HCT116 (cell line): Measurements from ENCODE around the gene FBXL14. TPM values are rescaled to one million over a fixed set of nuclear protein-coding genes. Genes with fewer than 3 reads are reported as not detected.

Experiments
- ATAC-seq: fragments of 200-7000 bp; cut with Tn5 transposase; 2 replicates; pipeline ENCODE4 v1.9.1; 2020; ENCODE audit warnings: mild to moderate bottlenecking, moderate library complexity
- BruUV-seq: library from RNA; stranded (reverse); fragments of 400-500 nt; replicated peaks from 2 replicates; lab custom pipeline; 2021; lab: Mats Ljungman, UMichigan
- CTCF ChIA-PET: fragments of 300-600 bp; sonication (Branson Sonifier 250); formaldehyde crosslinking; loops from one replicate; lab custom pipeline; 2021; ENCODE audit warnings: antibody characterized with exemption; lab: Charles Lee
- POLR2A ChIA-PET: fragments of 300-600, 350-600 bp; sonication (Branson Sonifier 250); formaldehyde crosslinking; loops from one replicate; lab custom pipeline; 2021; ENCODE audit warnings: antibody characterized with exemption; lab: Charles Lee
- RAD21 ChIA-PET, 2 experiments: fragments of 300-600 bp; sonication (Branson Sonifier 250); formaldehyde crosslinking; loops; one replicate each; lab custom pipeline; 2023; ENCODE audit warnings: low total read pairs in 2 of 2; ENCODE audit not compliant: uncharacterized antibody in 2 of 2, unreplicated experiment in 2 of 2, low non-redundant PET in 1 of 2; lab: Charles Lee
- DNase-seq: peaks from one replicate; pipeline ENCODE4 v3.0.0-alpha.2; 2010; ENCODE audit warnings: low read depth, low spot score
- H2AFZ ChIP-seq: fragments of 200-600 bp; shearing (Covaris generic), sonication (generic); 2 replicates; pipeline ENCODE4 v1.6.1; 2017; ENCODE audit warnings: low read depth, mixed run types, mixed read lengths, antibody characterized with exemption, low read length; ENCODE audit not compliant: poor library complexity, severe bottlenecking
- H3K27ac ChIP-seq: 2 replicates; pipeline ENCODE4 v1.5.1; 2012; ENCODE audit warnings: low read depth, low read length
- H3K27me3 ChIP-seq: fragments of 200-600 bp; sonication (generic); 2 replicates; pipeline ENCODE4 v1.6.1; 2016; ENCODE audit warnings: mixed run types, low read length, mixed read lengths; ENCODE audit not compliant: insufficient read depth
- H3K36me3 ChIP-seq, 2 experiments: fragments of 200-500 bp in 1 of 2; fragments of 200-600 bp in 1 of 2; sonication (Bioruptor generic) in 1 of 2; sonication (generic) in 1 of 2; 2 replicates each; pipeline versions ENCODE4 v1.5.1 to v1.6.1; 2014 to 2016; ENCODE audit warnings: low read length in 2 of 2, inconsistent platforms in 1 of 2, mixed read lengths in 1 of 2, mixed run types in 1 of 2; ENCODE audit not compliant: insufficient read depth in 2 of 2, control insufficient read depth in 1 of 2
- H3K4me1 ChIP-seq, 2 experiments: fragments of 200-600 bp in 1 of 2; sonication (generic) in 1 of 2; 2 replicates each; pipeline versions ENCODE4 v1.5.1 to v1.6.1; 2012 to 2017; ENCODE audit warnings: low read length in 2 of 2, inconsistent platforms in 1 of 2, mild to moderate bottlenecking in 1 of 2, mixed read lengths in 1 of 2, mixed run types in 1 of 2, moderate library complexity in 1 of 2; ENCODE audit not compliant: insufficient read depth in 2 of 2, control insufficient read depth in 1 of 2
- H3K4me2 ChIP-seq: fragments of 200-600 bp; sonication (generic); 2 replicates; pipeline ENCODE4 v1.6.1; 2017; ENCODE audit warnings: mixed run types, low read length, mixed read lengths
- H3K4me3 ChIP-seq, 2 experiments: fragments of 200-600 bp in 1 of 2; sonication (generic) in 1 of 2; replicated peaks in 1 of 2; 2 replicates each; pipeline ENCODE4 v1.5.1; 2011 to 2016; ENCODE audit warnings: low read length in 2 of 2, control low read depth in 1 of 2, low read depth in 1 of 2, mild to moderate bottlenecking in 1 of 2, mixed read lengths in 1 of 2, mixed run types in 1 of 2
- H3K79me2 ChIP-seq: fragments of 200-600 bp; sonication (generic); 2 replicates; pipeline ENCODE4 v1.6.1; 2017; ENCODE audit warnings: mild to moderate bottlenecking, mixed run types, low read length, moderate library complexity, mixed read lengths; ENCODE audit not compliant: insufficient read depth
- H3K9ac ChIP-seq: fragments of 200-600 bp; sonication (generic); 2 replicates; pipeline ENCODE4 v1.6.1; 2016; ENCODE audit warnings: low read length, mixed read lengths
- H3K9me2 ChIP-seq: fragments of 200-600 bp; sonication (generic), shearing (Covaris generic); 2 replicates; pipeline ENCODE4 v1.6.1; 2017; ENCODE audit warnings: mixed run types, mild to moderate bottlenecking, moderate library complexity; ENCODE audit not compliant: insufficient read depth
- H3K9me3 ChIP-seq, 2 experiments: fragments of 200-500 bp in 1 of 2; fragments of 200-600 bp in 1 of 2; sonication (Bioruptor generic) in 1 of 2; sonication (generic) in 1 of 2; 2 replicates each; pipeline ENCODE4 v1.6.1; 2014 to 2017; ENCODE audit warnings: low read length in 2 of 2, mixed read lengths in 2 of 2, inconsistent platforms in 1 of 2, low read depth in 1 of 2, mild to moderate bottlenecking in 1 of 2, mixed run types in 1 of 2, moderate library complexity in 1 of 2; ENCODE audit not compliant: control insufficient read depth in 1 of 2, insufficient read depth in 1 of 2
- H4K20me1 ChIP-seq: fragments of 200-600 bp; sonication (generic), shearing (Covaris generic); 2 replicates; pipeline ENCODE4 v1.6.1; 2017; ENCODE audit warnings: mixed run types, mild to moderate bottlenecking, moderate library complexity; ENCODE audit not compliant: insufficient read depth
- ATF3 ChIP-seq: IDR thresholded peaks from 2 replicates; pipeline ENCODE4 v1.6.1; 2012
- CTCF ChIP-seq, 3 experiments: fragments of 200-600 bp in 1 of 3; sonication (generic) in 1 of 3; IDR thresholded peaks in 2 of 3; conservative IDR thresholded peaks in 1 of 3; 2 replicates each; pipeline ENCODE4 v1.5.1; 2012 to 2017; ENCODE audit warnings: low read depth in 2 of 3, low read length in 2 of 3, antibody characterized with exemption in 1 of 3, borderline replicate concordance in 1 of 3, control low read depth in 1 of 3, mild to moderate bottlenecking in 1 of 3, mixed read lengths in 1 of 3, mixed run types in 1 of 3, moderate library complexity in 1 of 3; ENCODE audit not compliant: insufficient read depth in 1 of 3
- ELF1 ChIP-seq: IDR thresholded peaks from 2 replicates; pipeline ENCODE4 v1.6.1; 2012; ENCODE audit warnings: low read depth, borderline replicate concordance
- EZH2phosphoT487 ChIP-seq: fragments of 200-600 bp; IDR thresholded peaks from 2 replicates; pipeline ENCODE4 v1.6.1; 2018; ENCODE audit warnings: antibody characterized with exemption, borderline replicate concordance
- JUND ChIP-seq: IDR thresholded peaks from 2 replicates; pipeline ENCODE4 v1.6.1; 2012
- REST ChIP-seq: IDR thresholded peaks from 2 replicates; pipeline ENCODE4 v1.6.1; 2012; ENCODE audit warnings: low read depth
- SP1 ChIP-seq: IDR thresholded peaks from 2 replicates; pipeline ENCODE4 v1.6.1; 2012; ENCODE audit warnings: low read depth
- SRF ChIP-seq: IDR thresholded peaks from 2 replicates; pipeline ENCODE4 v1.6.1; 2012; ENCODE audit warnings: low read depth
- TCF7L2 ChIP-seq: IDR thresholded peaks from 2 replicates; pipeline ENCODE4 v1.7.0; 2011; ENCODE audit warnings: borderline replicate concordance, inconsistent platforms; ENCODE audit not compliant: insufficient read depth, insufficient read length; ENCODE audit errors: extremely low read depth
- YY1 ChIP-seq: IDR thresholded peaks from 2 replicates; pipeline ENCODE4 v1.6.1; 2011; ENCODE audit warnings: low read length, low read depth, moderate library complexity, mild to moderate bottlenecking; ENCODE audit not compliant: insufficient replicate concordance; ENCODE audit errors: extremely low read depth
- ZFX ChIP-seq: fragments of 450-650 bp; IDR thresholded peaks from 2 replicates; pipeline ENCODE4 v1.6.1; 2017
- ZNF274 ChIP-seq: fragments of 200-500 bp; sonication (Bioruptor generic); IDR thresholded peaks from 2 replicates; pipeline ENCODE4 v1.6.1; 2014; ENCODE audit warnings: mild to moderate bottlenecking, low read depth, low read length, inconsistent platforms
- intact Hi-C: fragments of 100-400 bp; cut with micrococcal nuclease; formaldehyde crosslinking; loops from 2 replicates; pipeline ENCODE4 v1.10.0; 2022
- total RNA-seq: library from RNA; stranded (reverse); gene quantifications from one replicate; pipeline ENCODE4 v1.2.1, GENCODE V29; 2021; ENCODE audit not compliant: unreplicated experiment

Gene FBXL14
- total RNA-seq, 1 experiment from 2014 or later = 19.0 TPM

GRCh38 chr12:1622406-1622805 is 28.0 kb upstream of the FBXL14 start (continued):
- TF ChIP-seq REST = no peak
- no peak for TF ChIP-seq JUND
- TF ChIP-seq SRF = no peak
- TF ChIP-seq SP1 = no peak
- TF ChIP-seq ZNF274 = no peak
- no peak for TF ChIP-seq EZH2phosphoT487
- no peak for TF ChIP-seq YY1
- no peak for TF ChIP-seq ATF3

GRCh38 chr12:1620092-1620491 is 25.7 kb upstream of the FBXL14 start:
- ChIA-PET POLR2A (no interaction called here), RAD21 (no interaction called here), CTCF (no interaction called here)
- Histone ChIP-seq H3K27me3 (no peaks in the 10 kb centered on the region), H3K9ac (no peak overlapping the region), H3K4me2 (no peak overlapping the region), H4K20me1 (no peaks in the 10 kb centered on the region), H3K9me3 (no peaks in the 10 kb centered on the region), H3K79me2 (no peaks in the 10 kb centered on the region), H2AFZ (no peak overlapping the region), H3K4me3 (no peak overlapping the region), H3K27ac (no peak overlapping the region), H3K9me2 (no peaks in the 10 kb centered on the region), H3K4me1 (no peaks in the 10 kb centered on the region), H3K36me3 (no peaks in the 10 kb centered on the region)
- no peak for ATAC-seq
- no peak for DNase-seq
- TF ChIP-seq TCF7L2 (no peak), ZFX (no peak), YY1 (no peak), CTCF (IDR thresholded peaks at IDR 0.05 in 2 of 3, conservative IDR thresholded peaks at IDR 0.05 in 1 of 3; ENCODE audit: borderline replicate concordance in 1 of 3, insufficient read depth in 1 of 3, low read depth in 2 of 3, low read length in 2 of 3) (no peak), EZH2phosphoT487 (no peak), ELF1 (no peak)
- intact Hi-C loops = no loop called here
- no TSS peak for BruUV-seq
